GM12864 (cell line): ENCODE results near the gene ZNF311.

Source experiments
- DNase-seq: peaks from one replicate; pipeline ENCODE4 v3.0.0-alpha.2; 2011; ENCODE audit warnings: low read depth
- H3K4me3 ChIP-seq: 2 replicates; pipeline ENCODE4 v1.5.1; 2011; ENCODE audit warnings: mild to moderate bottlenecking, low read depth, low read length, control low read depth
- CTCF ChIP-seq: IDR thresholded peaks from 2 replicates; pipeline ENCODE4 v1.5.1; 2011; ENCODE audit warnings: low read depth, mild to moderate bottlenecking, moderate library complexity, low read length, control low read depth, inconsistent platforms; ENCODE audit errors: missing control alignments

The ZNF311 gene

GRCh38 chr6:29005183-29005885 lies at the start of gene ZNF311:
Gene ZNF311, minus strand, starts transcription at chr6:29005315. Its CDS starts 1,361 bp downstream, at chr6:29003954.
- no peak for TF ChIP-seq CTCF
- DNase-seq = no peak
- H3K4me3 ChIP-seq = no peak within 1 kb of the TSS; the same call in 1 of the 2 replicates

GRCh38 chr6:29051680-29052079 lies 46.6 kb upstream of the ZNF311 start:
- no peak overlapping the region for H3K4me3 ChIP-seq
- no peak for TF ChIP-seq CTCF
- DNase-seq = no peak

GRCh38 chr6:29045075-29045474 lies 40.0 kb upstream of the ZNF311 start, which contains the start of gene OR2W1:
Gene OR2W1, minus strand, starts transcription at chr6:29045175. Its CDS starts 0 bp downstream, at chr6:29045175.
- no peak within 1 kb of the TSS for H3K4me3 ChIP-seq
- DNase-seq = no peak
- TF ChIP-seq CTCF = no peak

GRCh38 chr6:29035951-29036350 lies 30.8 kb upstream of the ZNF311 start:
- H3K4me3 ChIP-seq = no peak overlapping the region
- TF ChIP-seq CTCF = no peak
- DNase-seq = no peak

GRCh38 chr6:29028821-29029220 lies 23.7 kb upstream of the ZNF311 start:
- no peak overlapping the region for H3K4me3 ChIP-seq
- no peak for TF ChIP-seq CTCF
- DNase-seq = no peak

GRCh38 chr6:29025927-29026585 lies 20.9 kb upstream of the ZNF311 start:
- TF ChIP-seq CTCF = no peak
- no peak for DNase-seq
- H3K4me3 ChIP-seq = no peak overlapping the region
